Activated naive CD8-positive, alpha-beta T cell treated with anti-CD3 and anti-CD28 coated beads, Interleukin-2, amount 50 U/mL, for 24 hours (primary cell): ENCODE data around the gene ATG2B.
"Not testable (repeated sequence)": the region's sequence is repeated elsewhere in the genome, so short reads cannot be mapped to it uniquely, and the experiment has no call there.

Experiments
- ATAC-seq: fragments of 150-1000 bp; cut with Tn5 transposase; one replicate; pipeline ENCODE4 v1.10.0; 2021
- DNase-seq: peaks from one replicate; pipeline ENCODE4 v3.0.0; 2021
- H3K27ac Mint-ChIP-seq: one replicate; pipeline ENCODE4 v1.8.0; 2021; ENCODE audit warnings: mild to moderate bottlenecking, mixed read lengths
- H3K27me3 Mint-ChIP-seq: one replicate; pipeline ENCODE4 v1.8.0; 2021; ENCODE audit warnings: mixed read lengths
- H3K36me3 Mint-ChIP-seq: one replicate; pipeline ENCODE4 v1.8.0; 2021; ENCODE audit warnings: low read depth, mixed read lengths
- H3K4me1 Mint-ChIP-seq: one replicate; pipeline ENCODE4 v1.8.0; 2021; ENCODE audit warnings: mixed read lengths
- H3K4me3 Mint-ChIP-seq: one replicate; pipeline ENCODE4 v1.8.0; 2021; ENCODE audit warnings: mild to moderate bottlenecking, moderate library complexity, mixed read lengths
- H3K9me3 Mint-ChIP-seq: one replicate; pipeline ENCODE4 v1.8.0; 2021; ENCODE audit warnings: mixed read lengths

The ATG2B gene

GRCh38 chr14:96357216-96357615 is 5.9 kb downstream of the ATG2B start:
- H3K27me3 Mint-ChIP-seq: no peaks in the 10 kb centered on the region
- DNase-seq (no peak), ATAC-seq (no peak)
- no peaks in the 10 kb centered on the region for H3K9me3 Mint-ChIP-seq
- H3K4me3 Mint-ChIP-seq: no peak overlapping the region
- H3K4me1 Mint-ChIP-seq: peaks cover 46% of the 10 kb centered on the region
- H3K36me3 Mint-ChIP-seq: peaks cover 24% of the 10 kb centered on the region
- H3K27ac Mint-ChIP-seq: no peak overlapping the region

GRCh38 chr14:96354246-96354645 is 8.9 kb downstream of the ATG2B start:
- peaks cover 22% of the 10 kb centered on the region for H3K4me1 Mint-ChIP-seq
- H3K27ac Mint-ChIP-seq: no peak overlapping the region
- DNase-seq (no peak), ATAC-seq (no peak)
- H3K9me3 Mint-ChIP-seq: no peaks in the 10 kb centered on the region
- H3K27me3 Mint-ChIP-seq: no peaks in the 10 kb centered on the region
- no peak overlapping the region for H3K4me3 Mint-ChIP-seq
- peaks cover 15% of the 10 kb centered on the region for H3K36me3 Mint-ChIP-seq

GRCh38 chr14:96352708-96353107 is 10.4 kb downstream of the ATG2B start:
- Mint-ChIP-seq H3K27me3 (no peaks in the 10 kb centered on the region), H3K4me1 (peaks cover 21% of the 10 kb centered on the region), H3K27ac (no peak overlapping the region), H3K36me3 (peaks cover 15% of the 10 kb centered on the region), H3K4me3 (no peak overlapping the region), H3K9me3 (no peaks in the 10 kb centered on the region)
- no peak for DNase-seq
- no peak for ATAC-seq

DNA sequence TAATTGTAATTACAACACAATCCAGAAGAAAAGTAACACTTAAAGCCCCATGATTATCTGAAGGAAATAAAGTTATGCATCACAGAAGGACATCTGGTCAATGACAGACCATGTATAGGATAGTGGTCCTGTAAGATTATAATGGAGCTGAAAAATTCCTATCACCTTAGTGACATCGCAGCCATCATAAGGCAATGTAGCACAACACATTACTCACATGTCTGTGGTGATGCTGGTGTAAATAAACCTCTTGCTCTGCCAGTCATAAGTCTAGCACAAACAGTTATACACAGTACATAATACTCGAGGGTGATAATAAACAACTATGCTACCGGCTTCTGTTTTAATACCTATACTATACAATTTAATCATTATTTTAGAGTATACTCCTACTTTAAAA is 11.2 kb downstream of the ATG2B start:
- Mint-ChIP-seq H3K4me1 (peaks cover 15% of the 10 kb centered on the region), H3K27me3 (no peaks in the 10 kb centered on the region), H3K4me3 (no peak overlapping the region), H3K27ac (no peak overlapping the region), H3K36me3 (peaks cover 13% of the 10 kb centered on the region), H3K9me3 (no peaks in the 10 kb centered on the region)
- DNase-seq: no peak
- ATAC-seq: no peak

DNA sequence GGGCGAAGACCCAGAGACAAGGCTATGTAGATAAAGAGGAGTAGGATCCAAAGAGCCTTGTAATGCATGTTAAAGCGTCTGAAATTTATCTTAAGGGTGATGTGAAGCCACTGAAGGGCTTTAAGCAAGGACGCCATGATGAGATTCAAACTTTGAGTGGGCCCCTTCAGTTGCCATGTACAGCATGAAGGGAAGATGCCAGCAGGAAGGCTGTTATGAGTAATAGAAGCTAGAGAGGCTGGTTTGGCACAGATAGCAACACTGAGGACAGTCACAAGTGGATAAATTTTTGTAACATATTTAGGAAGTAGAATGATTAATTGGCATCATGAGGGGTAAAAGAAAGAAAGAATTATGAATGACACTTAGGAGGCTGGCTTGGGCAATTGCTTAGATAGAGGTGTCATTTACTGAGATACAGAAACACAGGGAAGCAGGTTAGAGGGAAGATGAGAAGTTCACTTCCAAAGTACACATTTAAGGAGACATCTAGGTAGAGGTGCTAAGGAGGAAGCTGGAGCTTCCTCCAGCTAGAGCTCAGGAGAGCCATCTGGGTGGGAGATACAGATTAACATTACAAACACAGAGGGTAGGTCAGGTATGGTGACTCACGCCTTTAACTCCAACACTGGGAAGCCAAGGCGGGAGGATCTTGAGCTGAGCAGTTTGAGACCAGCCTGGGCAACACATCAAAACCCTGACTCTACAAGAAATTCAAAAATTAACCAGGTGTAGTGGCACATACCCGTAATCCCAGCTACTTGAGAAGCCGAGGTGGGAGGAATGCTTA is 13.7 kb downstream of the ATG2B start:
- Mint-ChIP-seq H3K9me3 (no peaks in the 10 kb centered on the region), H3K27me3 (no peaks in the 10 kb centered on the region), H3K4me1 (peaks cover 7% of the 10 kb centered on the region), H3K36me3 (peaks cover 6% of the 10 kb centered on the region), H3K4me3 (no peak overlapping the region), H3K27ac (no peak overlapping the region)
- ATAC-seq (peak; percentile 72), DNase-seq (no peak)

DNA sequence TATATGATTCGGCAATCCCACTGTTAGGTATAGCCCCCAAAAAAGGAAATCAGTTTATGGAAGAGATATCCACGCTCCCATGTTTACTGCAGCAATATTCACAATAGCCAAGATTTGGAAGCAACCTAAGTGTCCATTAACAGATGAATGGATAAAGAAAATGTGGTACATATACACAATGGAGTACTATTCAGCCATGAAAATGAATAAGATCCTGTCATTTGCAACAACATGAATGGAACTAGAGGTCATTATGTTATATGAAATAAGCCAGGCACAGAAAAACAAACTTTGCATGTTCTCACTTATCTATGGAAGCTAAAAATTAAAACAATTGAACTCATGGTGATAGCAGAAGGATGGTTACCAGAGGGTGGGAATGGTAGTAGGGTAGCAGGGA is 15.2 kb downstream of the ATG2B start:
- H3K36me3 Mint-ChIP-seq, H3K27ac Mint-ChIP-seq: not testable (repeated sequence)

GRCh38 chr14:96345669-96346068 is 17.5 kb downstream of the ATG2B start:
- no peak for DNase-seq
- Mint-ChIP-seq H3K4me1 (peaks cover 7% of the 10 kb centered on the region), H3K27me3 (no peaks in the 10 kb centered on the region), H3K9me3 (no peaks in the 10 kb centered on the region), H3K27ac (no peak overlapping the region), H3K4me3 (no peak overlapping the region), H3K36me3 (peaks cover 5% of the 10 kb centered on the region)
- no peak for ATAC-seq

More for the DNA sequence above, 15.2 kb downstream of the ATG2B start:
- H3K27me3 Mint-ChIP-seq, H3K9me3 Mint-ChIP-seq, ATAC-seq, DNase-seq, H3K4me3 Mint-ChIP-seq, H3K4me1 Mint-ChIP-seq: not testable (repeated sequence)

- Mint-ChIP-seq H3K27ac (no peak overlapping the region), H3K27me3 (no peaks in the 10 kb centered on the region), H3K36me3 (peaks cover 20% of the 10 kb centered on the region), H3K4me1 (no peaks in the 10 kb centered on the region), H3K9me3 (no peaks in the 10 kb centered on the region), H3K4me3 (no peak overlapping the region)
- no peak for ATAC-seq
- DNase-seq: no peak
These were observed 21.8 kb downstream of the ATG2B start for GRCh38 chr14:96341323-96341722.

DNA sequence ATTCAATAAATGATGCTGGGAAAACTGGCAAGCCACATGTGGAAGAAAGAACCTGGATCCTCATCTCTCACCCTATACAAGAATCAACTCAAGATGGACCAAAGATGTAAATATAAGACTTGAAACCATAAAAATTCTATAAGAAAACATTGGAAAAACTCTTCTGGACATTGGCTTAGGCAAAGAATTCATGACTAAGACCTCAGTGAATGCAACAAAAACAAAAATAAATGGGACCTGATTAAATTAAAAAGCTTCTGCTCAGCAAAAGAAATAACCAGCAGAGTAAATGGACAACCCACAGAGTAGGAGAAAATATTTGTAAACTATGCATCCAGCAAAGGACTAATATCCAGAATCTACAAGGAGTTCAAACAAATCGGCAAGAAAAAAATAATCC is 24.6 kb downstream of the ATG2B start:
- no peak overlapping the region for H3K27ac Mint-ChIP-seq
- no peaks in the 10 kb centered on the region for H3K4me1 Mint-ChIP-seq
- H3K36me3 Mint-ChIP-seq: peaks cover 23% of the 10 kb centered on the region
- no peaks in the 10 kb centered on the region for H3K27me3 Mint-ChIP-seq
- DNase-seq (no peak), ATAC-seq (no peak)
- H3K4me3 Mint-ChIP-seq: no peak overlapping the region
- H3K9me3 Mint-ChIP-seq: no peaks in the 10 kb centered on the region

- no peak for ATAC-seq
- H3K27me3 Mint-ChIP-seq: no peaks in the 10 kb centered on the region
- no peak overlapping the region for H3K27ac Mint-ChIP-seq
- peaks cover 20% of the 10 kb centered on the region for H3K36me3 Mint-ChIP-seq
- H3K4me3 Mint-ChIP-seq: no peak overlapping the region
- DNase-seq: no peak
- no peaks in the 10 kb centered on the region for H3K4me1 Mint-ChIP-seq
- no peaks in the 10 kb centered on the region for H3K9me3 Mint-ChIP-seq
These were observed 38.9 kb downstream of the ATG2B start for GRCh38 chr14:96324219-96324618.

GRCh38 chr14:96320605-96321004 is 42.5 kb downstream of the ATG2B start:
- H3K9me3 Mint-ChIP-seq: no peaks in the 10 kb centered on the region
- H3K4me1 Mint-ChIP-seq: no peaks in the 10 kb centered on the region
- no peak overlapping the region for H3K27ac Mint-ChIP-seq
- DNase-seq (no peak), ATAC-seq (no peak)
- no peak overlapping the region for H3K4me3 Mint-ChIP-seq
- peaks cover 37% of the 10 kb centered on the region for H3K36me3 Mint-ChIP-seq
- H3K27me3 Mint-ChIP-seq: no peaks in the 10 kb centered on the region

DNA sequence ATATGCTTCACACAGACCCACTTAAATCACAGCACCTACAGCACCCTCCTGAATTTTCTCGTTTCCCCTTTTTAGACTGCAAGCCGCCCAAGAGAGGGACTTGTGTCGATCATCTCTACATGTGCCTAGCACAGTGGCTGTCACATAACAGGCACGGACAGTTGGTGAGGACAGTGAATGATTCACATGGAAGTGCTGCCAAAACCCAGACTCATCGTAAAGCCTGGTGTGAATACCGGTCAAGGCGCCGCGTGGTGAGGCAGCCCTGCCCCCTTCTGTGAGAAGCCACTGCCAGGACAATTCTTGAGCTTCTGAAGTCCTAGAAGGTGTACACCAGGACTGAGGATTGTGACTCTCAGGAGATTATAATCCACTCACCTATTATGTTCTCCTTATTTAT is 44.3 kb downstream of the ATG2B start:
- H3K27ac Mint-ChIP-seq: no peak overlapping the region
- no peaks in the 10 kb centered on the region for H3K4me1 Mint-ChIP-seq
- DNase-seq: no peak
- ATAC-seq: no peak
- H3K27me3 Mint-ChIP-seq: no peaks in the 10 kb centered on the region
- peaks cover 39% of the 10 kb centered on the region for H3K36me3 Mint-ChIP-seq
- H3K9me3 Mint-ChIP-seq: no peaks in the 10 kb centered on the region
- no peak overlapping the region for H3K4me3 Mint-ChIP-seq

DNA sequence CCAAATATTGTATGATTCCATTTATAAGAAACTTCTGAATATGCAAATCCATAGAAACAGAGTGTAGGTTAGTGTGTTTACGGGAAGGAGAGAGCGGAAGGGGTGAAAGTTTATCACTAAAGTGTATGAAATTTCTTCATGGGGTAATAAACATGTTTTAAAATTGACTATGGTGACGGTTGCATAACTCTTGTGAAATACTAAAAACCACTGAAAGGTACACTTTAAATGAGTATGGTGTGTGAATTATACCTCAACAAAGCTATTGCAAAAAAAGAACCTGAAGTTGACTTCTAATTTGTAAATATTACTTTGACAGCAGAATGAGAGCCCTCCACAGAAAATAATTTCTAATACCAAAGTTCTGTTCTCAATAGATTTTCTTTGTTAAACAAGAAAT is 47.1 kb downstream of the ATG2B start:
- DNase-seq (no peak), ATAC-seq (no peak)
- H3K4me3 Mint-ChIP-seq: no peak overlapping the region
- no peaks in the 10 kb centered on the region for H3K9me3 Mint-ChIP-seq
- H3K4me1 Mint-ChIP-seq: no peaks in the 10 kb centered on the region
- no peak overlapping the region for H3K27ac Mint-ChIP-seq
- H3K27me3 Mint-ChIP-seq: no peaks in the 10 kb centered on the region
- H3K36me3 Mint-ChIP-seq: peaks cover 43% of the 10 kb centered on the region

DNA sequence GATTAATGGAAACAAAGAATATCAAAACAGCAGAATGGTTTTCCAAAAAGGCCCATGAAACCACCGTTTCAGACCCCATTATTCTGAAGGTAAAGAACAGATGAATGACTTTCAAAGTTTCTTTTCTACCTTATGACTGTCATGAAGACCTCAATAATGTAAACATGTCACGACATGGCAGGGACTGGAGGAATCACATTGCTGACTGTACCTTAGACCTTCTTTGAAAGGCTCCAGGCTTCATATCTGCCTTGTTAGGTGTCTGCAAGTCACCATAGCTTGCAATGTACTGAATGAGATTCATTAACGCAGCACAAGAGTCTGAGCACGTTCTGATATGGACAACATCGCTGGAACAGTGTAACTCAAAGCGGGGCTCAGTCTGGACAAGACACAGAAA is 52.2 kb downstream of the ATG2B start:
- no peak overlapping the region for H3K27ac Mint-ChIP-seq
- DNase-seq: no peak
- H3K4me3 Mint-ChIP-seq: no peak overlapping the region
- no peaks in the 10 kb centered on the region for H3K9me3 Mint-ChIP-seq
- no peaks in the 10 kb centered on the region for H3K4me1 Mint-ChIP-seq
- no peaks in the 10 kb centered on the region for H3K27me3 Mint-ChIP-seq
- ATAC-seq: no peak
- H3K36me3 Mint-ChIP-seq: peaks cover 49% of the 10 kb centered on the region

DNA sequence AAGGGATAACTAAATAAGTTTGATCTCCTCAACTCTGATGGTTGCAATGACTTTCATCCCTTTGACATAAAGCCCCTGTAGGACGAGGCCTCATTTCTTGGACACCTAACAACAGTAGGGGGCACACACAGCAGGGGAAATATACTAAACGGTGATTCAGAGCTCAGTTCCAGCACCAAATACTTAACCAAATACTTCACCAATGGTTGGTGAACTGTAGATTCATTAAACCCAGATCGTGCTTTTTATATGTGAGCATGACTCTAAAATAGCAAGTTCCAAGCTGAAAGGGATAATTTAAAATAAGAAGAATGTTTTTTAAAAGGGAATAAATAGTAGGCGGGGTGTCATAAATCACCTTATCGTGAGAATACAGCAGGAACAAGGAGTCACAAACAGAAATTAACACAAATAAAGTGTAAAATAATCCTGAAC is 53.2 kb downstream of the ATG2B start:
- H3K4me1 Mint-ChIP-seq: no peaks in the 10 kb centered on the region
- ATAC-seq (no peak), DNase-seq (no peak)
- H3K4me3 Mint-ChIP-seq: no peak overlapping the region
- H3K9me3 Mint-ChIP-seq: no peaks in the 10 kb centered on the region
- no peaks in the 10 kb centered on the region for H3K27me3 Mint-ChIP-seq
- no peak overlapping the region for H3K27ac Mint-ChIP-seq
- peaks cover 44% of the 10 kb centered on the region for H3K36me3 Mint-ChIP-seq
